ENCODE data around the gene PLD1.

Gene PLD1

GRCh38 chr3:171803044-171803443 lies 7.2 kb downstream of the PLD1 start:
- no peaks in the 10 kb centered on the region for H3F3A ChIP-seq (ENCODE audit: low read depth)
- H2AFZ ChIP-seq (ENCODE audit: low read length): no peak overlapping the region
- H3K4me2 ChIP-seq (ENCODE audit: low read depth, low read length, poor library complexity, severe bottlenecking): no peak overlapping the region

DNA sequence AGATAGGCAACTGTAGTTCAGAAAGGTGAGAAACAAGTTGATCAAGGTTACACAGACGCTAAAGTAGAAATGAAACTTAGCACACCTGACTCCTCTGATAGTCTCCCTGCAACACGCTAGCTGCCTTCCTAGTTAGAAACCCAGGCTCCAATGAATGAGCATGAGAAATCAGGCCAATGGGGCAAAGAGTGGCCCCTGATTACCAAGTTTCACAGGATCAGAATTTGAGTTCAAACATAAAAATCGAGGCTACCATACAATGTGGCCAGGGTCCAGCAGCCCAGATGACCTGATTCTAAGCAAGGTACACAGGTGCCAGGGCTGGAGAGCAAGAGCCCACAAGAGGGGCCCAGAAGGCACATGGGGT lies 7.7 kb downstream of the PLD1 start:
- Histone ChIP-seq H3K9me2 (replicated peaks; ENCODE audit: low read depth, low read length) (no peaks in the 10 kb centered on the region), H3K36me3 (ENCODE audit: insufficient read depth, low read length) (no peaks in the 10 kb centered on the region), H2AFZ (ENCODE audit: low read length) (no peak overlapping the region), H3K9ac (ENCODE audit: low read depth, low read length, poor library complexity, severe bottlenecking) (no peak overlapping the region), H3F3A (ENCODE audit: low read depth) (no peaks in the 10 kb centered on the region), H3K27me3 (ENCODE audit: insufficient read depth, low read length, poor library complexity, severe bottlenecking) (no peaks in the 10 kb centered on the region), H4K20me1 (ENCODE audit: insufficient read depth, low read length, poor library complexity, severe bottlenecking) (no peaks in the 10 kb centered on the region), H3K79me2 (ENCODE audit: insufficient read depth, low read length) (no peaks in the 10 kb centered on the region), H3K4me1 (ENCODE audit: insufficient read depth, low read length, poor library complexity, severe bottlenecking) (peaks cover 8% of the 10 kb centered on the region), H3K9me3 (ENCODE audit: insufficient read depth, low read depth, low read length) (no peaks in the 10 kb centered on the region), H3K4me2 (ENCODE audit: low read depth, low read length, poor library complexity, severe bottlenecking) (no peak overlapping the region), H3K4me3 (ENCODE audit: low read length, poor library complexity, severe bottlenecking) (no peak overlapping the region)
- TF ChIP-seq, protein P1, sequence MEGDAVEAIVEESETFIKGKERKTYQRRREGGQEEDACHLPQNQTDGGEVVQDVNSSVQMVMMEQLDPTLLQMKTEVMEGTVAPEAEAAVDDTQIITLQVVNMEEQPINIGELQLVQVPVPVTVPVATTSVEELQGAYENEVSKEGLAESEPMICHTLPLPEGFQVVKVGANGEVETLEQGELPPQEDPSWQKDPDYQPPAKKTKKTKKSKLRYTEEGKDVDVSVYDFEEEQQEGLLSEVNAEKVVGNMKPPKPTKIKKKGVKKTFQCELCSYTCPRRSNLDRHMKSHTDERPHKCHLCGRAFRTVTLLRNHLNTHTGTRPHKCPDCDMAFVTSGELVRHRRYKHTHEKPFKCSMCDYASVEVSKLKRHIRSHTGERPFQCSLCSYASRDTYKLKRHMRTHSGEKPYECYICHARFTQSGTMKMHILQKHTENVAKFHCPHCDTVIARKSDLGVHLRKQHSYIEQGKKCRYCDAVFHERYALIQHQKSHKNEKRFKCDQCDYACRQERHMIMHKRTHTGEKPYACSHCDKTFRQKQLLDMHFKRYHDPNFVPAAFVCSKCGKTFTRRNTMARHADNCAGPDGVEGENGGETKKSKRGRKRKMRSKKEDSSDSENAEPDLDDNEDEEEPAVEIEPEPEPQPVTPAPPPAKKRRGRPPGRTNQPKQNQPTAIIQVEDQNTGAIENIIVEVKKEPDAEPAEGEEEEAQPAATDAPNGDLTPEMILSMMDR (conservative IDR thresholded peaks at IDR 0.05; ENCODE audit: low read length): no peak
- no peak for TF ChIP-seq EZH2phosphoT487 (IDR thresholded peaks at IDR 0.05; ENCODE audit: borderline replicate concordance)

More at GRCh38 chr3:171803044-171803443, 7.2 kb downstream of the PLD1 start:
- H3K9me2 ChIP-seq (replicated peaks; ENCODE audit: low read depth, low read length): no peaks in the 10 kb centered on the region
- H3K36me3 ChIP-seq (ENCODE audit: insufficient read depth, low read length): no peaks in the 10 kb centered on the region
- H3K9me3 ChIP-seq (ENCODE audit: insufficient read depth, low read depth, low read length): no peaks in the 10 kb centered on the region
- H3K27me3 ChIP-seq (ENCODE audit: insufficient read depth, low read length, poor library complexity, severe bottlenecking): no peaks in the 10 kb centered on the region
- peaks cover 8% of the 10 kb centered on the region for H3K4me1 ChIP-seq (ENCODE audit: insufficient read depth, low read length, poor library complexity, severe bottlenecking)
- H3K4me3 ChIP-seq (ENCODE audit: low read length, poor library complexity, severe bottlenecking): no peak overlapping the region
- no peaks in the 10 kb centered on the region for H4K20me1 ChIP-seq (ENCODE audit: insufficient read depth, low read length, poor library complexity, severe bottlenecking)
- TF ChIP-seq EZH2phosphoT487 (IDR thresholded peaks at IDR 0.05; ENCODE audit: borderline replicate concordance): no peak
- TF ChIP-seq, protein P1 (conservative IDR thresholded peaks at IDR 0.05; ENCODE audit: low read length): no peak
- H3K9ac ChIP-seq (ENCODE audit: low read depth, low read length, poor library complexity, severe bottlenecking): no peak overlapping the region
- no peaks in the 10 kb centered on the region for H3K79me2 ChIP-seq (ENCODE audit: insufficient read depth, low read length)

GRCh38 chr3:171801738-171802589 lies 8.3 kb downstream of the PLD1 start:
- H3K4me3 ChIP-seq (ENCODE audit: low read length, poor library complexity, severe bottlenecking): no peak overlapping the region
- no peak overlapping the region for H3K9ac ChIP-seq (ENCODE audit: low read depth, low read length, poor library complexity, severe bottlenecking)
- H3K36me3 ChIP-seq (ENCODE audit: insufficient read depth, low read length): no peaks in the 10 kb centered on the region
- no peak overlapping the region for H2AFZ ChIP-seq (ENCODE audit: low read length)
- H3K4me2 ChIP-seq (ENCODE audit: low read depth, low read length, poor library complexity, severe bottlenecking): no peak overlapping the region
- no peaks in the 10 kb centered on the region for H3K9me3 ChIP-seq (ENCODE audit: insufficient read depth, low read depth, low read length)
- H3F3A ChIP-seq (ENCODE audit: low read depth): no peaks in the 10 kb centered on the region
- H3K27me3 ChIP-seq (ENCODE audit: insufficient read depth, low read length, poor library complexity, severe bottlenecking): no peaks in the 10 kb centered on the region
- H3K9me2 ChIP-seq (replicated peaks; ENCODE audit: low read depth, low read length): no peaks in the 10 kb centered on the region
- TF ChIP-seq EZH2phosphoT487 (IDR thresholded peaks at IDR 0.05; ENCODE audit: borderline replicate concordance): no peak
- TF ChIP-seq, protein P1 (conservative IDR thresholded peaks at IDR 0.05; ENCODE audit: low read length): no peak
- H3K4me1 ChIP-seq (ENCODE audit: insufficient read depth, low read length, poor library complexity, severe bottlenecking): peaks cover 8% of the 10 kb centered on the region
- no peaks in the 10 kb centered on the region for H3K79me2 ChIP-seq (ENCODE audit: insufficient read depth, low read length)
- H4K20me1 ChIP-seq (ENCODE audit: insufficient read depth, low read length, poor library complexity, severe bottlenecking): no peaks in the 10 kb centered on the region
